ENCODE measurements around the gene COG3. TPM values are rescaled to one million over a fixed set of nuclear protein-coding genes. Genes with fewer than 3 reads are reported as not detected.

COG3 gene
- polyA plus RNA-seq, 1 donor, result 24.7 TPM

DNA sequence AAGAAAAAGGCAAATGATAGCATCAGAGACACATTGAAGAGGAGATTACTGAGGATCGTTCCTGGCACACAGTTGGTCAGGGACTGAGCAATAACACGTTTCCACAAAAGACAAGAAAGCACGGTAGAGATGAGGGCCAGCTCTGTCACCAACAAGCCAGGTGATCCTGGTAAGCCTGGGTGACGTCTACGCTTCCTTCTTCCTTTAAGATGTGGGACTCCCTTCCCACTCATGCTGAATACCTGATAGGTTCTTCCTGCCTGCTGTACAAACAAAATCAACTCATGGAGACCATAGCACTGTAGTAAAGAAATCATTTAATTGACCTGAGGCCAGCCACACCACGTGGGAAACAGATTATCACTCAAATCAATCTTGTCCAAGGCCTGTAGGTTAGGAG, 19.7 kb upstream of the COG3 start:
- no CpG with 5 or more reads among the region's 6 CpGs for WGBS (ENCODE audit: insufficient coverage, low lambda C conversion rate)
- no peaks in the 10 kb centered on the region for H3K36me3 ChIP-seq (ENCODE audit: control insufficient read depth, insufficient read depth, low read length)
- no peak overlapping the region for H3K4me3 ChIP-seq (ENCODE audit: low read length)
- no peaks in the 10 kb centered on the region for H3K9me3 ChIP-seq (ENCODE audit: control insufficient read depth, low read depth, low read length)
- H3K27ac ChIP-seq (ENCODE audit: low read length), result no peak overlapping the region
- H3K4me1 ChIP-seq (ENCODE audit: control insufficient read depth, insufficient read depth, low read length), result peaks cover 14% of the 10 kb centered on the region
- DNase-seq, result no peak
- H3K27me3 ChIP-seq (ENCODE audit: control insufficient read depth, insufficient read depth, low read length), result no peaks in the 10 kb centered on the region

DNA sequence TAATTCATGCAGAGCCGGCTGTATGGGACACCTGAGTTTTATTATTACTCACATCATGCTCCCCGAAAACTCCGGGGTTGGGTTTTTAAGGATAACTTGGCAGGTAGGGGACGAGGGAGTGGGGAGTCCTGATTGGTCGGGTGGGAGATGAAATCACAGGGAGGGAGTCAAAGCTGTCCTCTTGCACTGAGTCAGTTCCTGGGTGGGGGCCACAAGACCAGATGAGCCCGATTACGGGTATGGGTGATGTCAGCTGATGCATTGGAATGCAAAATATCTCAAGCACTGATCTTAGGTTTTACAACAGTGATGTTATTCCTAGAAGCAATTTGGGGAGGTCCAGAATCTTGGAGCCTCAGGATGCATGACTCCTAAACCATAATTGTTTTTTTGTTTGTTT, 18.6 kb upstream of the COG3 start:
- no peak overlapping the region for H3K4me3 ChIP-seq (ENCODE audit: low read length)
- H3K27me3 ChIP-seq (ENCODE audit: control insufficient read depth, insufficient read depth, low read length), result no peaks in the 10 kb centered on the region
- H3K27ac ChIP-seq (ENCODE audit: low read length), result no peak overlapping the region
- H3K36me3 ChIP-seq (ENCODE audit: control insufficient read depth, insufficient read depth, low read length), result no peaks in the 10 kb centered on the region
- 80% methylated on average over 1 of the region's 7 CpGs for WGBS (ENCODE audit: insufficient coverage, low lambda C conversion rate)
- DNase-seq, result no peak
- H3K9me3 ChIP-seq (ENCODE audit: control insufficient read depth, low read depth, low read length), result no peaks in the 10 kb centered on the region
- H3K4me1 ChIP-seq (ENCODE audit: control insufficient read depth, insufficient read depth, low read length), result peaks cover 12% of the 10 kb centered on the region

DNA sequence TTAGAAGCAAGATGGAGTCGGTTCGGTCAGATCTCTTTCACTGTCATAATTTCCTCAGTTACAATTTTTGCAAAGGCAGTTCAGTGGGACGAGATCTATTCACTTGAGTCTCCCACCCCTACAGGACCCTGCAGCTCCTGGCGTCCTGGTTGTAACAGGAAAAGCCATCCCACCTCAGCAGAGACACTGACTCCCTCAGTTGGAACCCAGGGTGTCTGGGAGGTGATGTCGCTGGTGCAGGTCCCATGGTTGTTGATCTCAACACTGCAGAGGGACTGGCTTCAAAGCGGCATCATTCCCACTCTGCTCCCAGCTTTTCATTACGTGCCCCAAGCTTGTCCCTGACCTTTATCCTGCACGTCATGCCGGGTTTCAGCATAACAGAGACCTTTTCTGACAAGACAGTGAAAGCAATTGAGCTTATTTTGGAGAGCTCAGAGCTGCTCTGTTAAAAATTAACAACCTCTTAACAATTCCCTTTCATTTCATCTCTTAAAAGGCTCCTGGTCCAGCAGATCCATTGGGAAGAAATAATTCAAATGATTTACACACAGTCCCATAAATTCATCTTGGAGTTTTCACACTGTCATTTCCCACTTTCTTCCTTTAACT, 17.6 kb upstream of the COG3 start:
- Histone ChIP-seq H3K27ac (ENCODE audit: low read length) (no peak overlapping the region), H3K4me3 (ENCODE audit: low read length) (no peak overlapping the region), H3K27me3 (ENCODE audit: control insufficient read depth, insufficient read depth, low read length) (no peaks in the 10 kb centered on the region), H3K4me1 (ENCODE audit: control insufficient read depth, insufficient read depth, low read length) (peaks cover 12% of the 10 kb centered on the region), H3K36me3 (ENCODE audit: control insufficient read depth, insufficient read depth, low read length) (no peaks in the 10 kb centered on the region), H3K9me3 (ENCODE audit: control insufficient read depth, low read depth, low read length) (no peaks in the 10 kb centered on the region)
- WGBS (ENCODE audit: insufficient coverage, low lambda C conversion rate), result no CpG with 5 or more reads among the region's 9 CpGs
- peak in 1 of 2 donors; percentile 56 for DNase-seq

DNA sequence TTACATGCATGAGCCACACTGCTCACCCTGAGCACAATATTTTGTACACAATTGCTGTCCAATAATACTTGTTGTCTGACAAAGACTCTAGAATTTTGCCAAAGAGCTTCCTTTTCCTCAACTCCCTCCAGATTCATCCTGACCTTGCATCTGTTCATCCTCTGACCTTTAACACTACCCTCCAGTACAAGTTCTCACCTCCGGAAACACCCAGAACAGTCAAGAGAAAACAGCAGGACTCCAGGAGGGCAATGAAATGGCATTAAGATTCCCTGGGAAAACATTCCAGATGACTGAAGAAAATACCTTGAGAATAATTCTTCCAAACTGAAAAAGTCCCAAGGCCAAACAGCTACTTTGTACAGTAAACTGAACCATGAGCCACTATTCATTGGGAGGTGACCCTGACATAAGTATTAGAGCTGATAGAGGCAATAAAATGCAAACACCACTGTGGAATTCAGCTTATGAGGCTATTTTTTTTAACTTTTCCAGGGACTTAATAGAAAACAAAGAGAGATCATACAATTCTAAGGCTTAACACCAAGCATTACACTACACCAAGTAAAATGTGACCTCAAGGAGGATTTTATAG, 15.7 kb upstream of the COG3 start:
- H3K36me3 ChIP-seq (ENCODE audit: control insufficient read depth, insufficient read depth, low read length), result no peaks in the 10 kb centered on the region
- no peak overlapping the region for H3K4me3 ChIP-seq (ENCODE audit: low read length)
- H3K4me1 ChIP-seq (ENCODE audit: control insufficient read depth, insufficient read depth, low read length), result peaks cover 12% of the 10 kb centered on the region
- no peaks in the 10 kb centered on the region for H3K9me3 ChIP-seq (ENCODE audit: control insufficient read depth, low read depth, low read length)
- peak in 1 of 2 donors; percentile 16 for DNase-seq
- 43% methylated on average over 1 of the region's 1 CpG for WGBS (ENCODE audit: insufficient coverage, low lambda C conversion rate)
- no peaks in the 10 kb centered on the region for H3K27me3 ChIP-seq (ENCODE audit: control insufficient read depth, insufficient read depth, low read length)
- no peak overlapping the region for H3K27ac ChIP-seq (ENCODE audit: low read length)

GRCh38 chr13:45451282-45451681, 13.5 kb upstream of the COG3 start:
- Histone ChIP-seq H3K36me3 (ENCODE audit: control insufficient read depth, insufficient read depth, low read length) (no peaks in the 10 kb centered on the region), H3K27me3 (ENCODE audit: control insufficient read depth, insufficient read depth, low read length) (no peaks in the 10 kb centered on the region), H3K27ac (ENCODE audit: low read length) (no peak overlapping the region), H3K9me3 (ENCODE audit: control insufficient read depth, low read depth, low read length) (no peaks in the 10 kb centered on the region), H3K4me3 (ENCODE audit: low read length) (no peak overlapping the region), H3K4me1 (ENCODE audit: control insufficient read depth, insufficient read depth, low read length) (peaks cover 12% of the 10 kb centered on the region)
- no peak for DNase-seq
- WGBS (ENCODE audit: insufficient coverage, low lambda C conversion rate), result 89% methylated on average over 2 of the region's 4 CpGs

- H3K27ac ChIP-seq (ENCODE audit: low read length), result no peak overlapping the region
- peaks cover 2% of the 10 kb centered on the region for H3K4me1 ChIP-seq (ENCODE audit: control insufficient read depth, insufficient read depth, low read length)
- H3K36me3 ChIP-seq (ENCODE audit: control insufficient read depth, insufficient read depth, low read length), result no peaks in the 10 kb centered on the region
- no peak overlapping the region for H3K4me3 ChIP-seq (ENCODE audit: low read length)
- no peak for DNase-seq
- H3K9me3 ChIP-seq (ENCODE audit: control insufficient read depth, low read depth, low read length), result no peaks in the 10 kb centered on the region
- WGBS (ENCODE audit: insufficient coverage, low lambda C conversion rate), result 65% methylated on average over 4 of the region's 7 CpGs
- no peaks in the 10 kb centered on the region for H3K27me3 ChIP-seq (ENCODE audit: control insufficient read depth, insufficient read depth, low read length)
Observed at GRCh38 chr13:45454204-45454603, 10.5 kb upstream of the COG3 start.

DNA sequence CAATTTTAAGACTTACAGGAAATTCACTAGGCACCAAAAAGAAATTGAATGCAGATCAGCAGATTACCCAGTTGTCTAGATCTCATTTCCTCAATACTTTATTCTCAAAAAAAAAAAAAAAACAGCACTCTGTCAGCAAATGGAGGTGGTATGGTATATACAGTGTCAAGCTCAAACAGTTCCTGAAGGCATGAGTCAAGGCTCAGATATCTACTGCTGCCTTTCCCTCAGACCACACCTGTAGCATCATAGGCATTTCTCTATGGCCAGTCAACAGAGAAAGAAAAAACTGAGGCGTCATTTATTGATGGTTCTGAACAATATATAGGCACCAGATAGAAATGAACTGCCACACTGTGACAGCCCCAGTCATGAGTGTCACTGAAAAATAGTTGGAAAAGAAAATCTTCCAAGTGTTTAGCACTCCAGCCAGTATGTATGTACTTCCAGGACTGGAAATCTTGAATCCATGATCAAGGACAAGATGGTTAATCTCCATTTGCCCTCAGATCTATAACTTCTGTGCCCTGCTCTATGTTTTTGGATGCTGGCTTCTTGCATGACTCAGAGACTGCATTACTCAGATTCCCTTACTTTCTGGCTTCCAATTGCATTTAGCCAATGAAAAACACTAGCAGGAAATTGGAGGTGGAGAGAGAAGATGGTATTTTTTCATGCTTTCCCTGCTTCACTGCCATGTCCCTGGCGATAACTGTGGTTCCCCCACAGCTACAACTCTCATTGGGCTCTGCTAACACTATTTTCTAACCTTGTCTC, 8.4 kb upstream of the COG3 start:
- no peak overlapping the region for H3K4me3 ChIP-seq (ENCODE audit: low read length)
- no peaks in the 10 kb centered on the region for H3K27me3 ChIP-seq (ENCODE audit: control insufficient read depth, insufficient read depth, low read length)
- no peak overlapping the region for H3K27ac ChIP-seq (ENCODE audit: low read length)
- no peaks in the 10 kb centered on the region for H3K4me1 ChIP-seq (ENCODE audit: control insufficient read depth, insufficient read depth, low read length)
- no CpG with 5 or more reads among the region's 2 CpGs for WGBS (ENCODE audit: insufficient coverage, low lambda C conversion rate)
- no peaks in the 10 kb centered on the region for H3K9me3 ChIP-seq (ENCODE audit: control insufficient read depth, low read depth, low read length)
- no peaks in the 10 kb centered on the region for H3K36me3 ChIP-seq (ENCODE audit: control insufficient read depth, insufficient read depth, low read length)
- DNase-seq, result no peak

- peak overlapping the region; percentile 99 for H3K4me3 ChIP-seq (ENCODE audit: low read length)
- no peak for DNase-seq
- no peaks in the 10 kb centered on the region for H3K27me3 ChIP-seq (ENCODE audit: control insufficient read depth, insufficient read depth, low read length)
- H3K36me3 ChIP-seq (ENCODE audit: control insufficient read depth, insufficient read depth, low read length), result peaks cover 2% of the 10 kb centered on the region
- 43% methylated on average over 1 of the region's 9 CpGs for WGBS (ENCODE audit: insufficient coverage, low lambda C conversion rate)
- H3K9me3 ChIP-seq (ENCODE audit: control insufficient read depth, low read depth, low read length), result no peaks in the 10 kb centered on the region
- H3K4me1 ChIP-seq (ENCODE audit: control insufficient read depth, insufficient read depth, low read length), result peaks cover 29% of the 10 kb centered on the region
- peak overlapping the region; percentile 87 for H3K27ac ChIP-seq (ENCODE audit: low read length)
Observed at GRCh38 chr13:45464141-45464686, 525 bp upstream of the COG3 start.

DNA sequence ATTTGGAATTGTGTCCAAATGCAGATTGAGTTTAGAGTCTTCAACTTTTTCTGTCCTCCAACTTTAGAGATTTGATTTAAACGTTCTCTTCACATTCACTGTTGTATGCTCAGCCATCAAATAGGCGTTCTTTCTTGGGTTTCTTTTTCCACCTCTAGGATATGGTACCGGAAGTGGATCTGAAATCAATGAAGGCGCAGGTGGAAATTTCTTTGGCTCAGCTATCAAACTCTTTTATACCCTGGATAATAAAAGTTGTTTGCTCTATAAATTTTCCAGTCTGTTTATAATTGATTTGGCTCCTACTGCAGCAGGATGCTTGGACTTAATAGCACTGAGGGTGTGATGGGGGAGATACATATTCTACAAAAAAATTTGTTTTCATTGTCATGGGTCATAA, 1.6 kb downstream of the COG3 start:
- Histone ChIP-seq H3K36me3 (ENCODE audit: control insufficient read depth, insufficient read depth, low read length) (peaks cover 2% of the 10 kb centered on the region), H3K27me3 (ENCODE audit: control insufficient read depth, insufficient read depth, low read length) (no peaks in the 10 kb centered on the region), H3K4me1 (ENCODE audit: control insufficient read depth, insufficient read depth, low read length) (peaks cover 29% of the 10 kb centered on the region), H3K4me3 (ENCODE audit: low read length) (no peak overlapping the region), H3K27ac (ENCODE audit: low read length) (no peak overlapping the region), H3K9me3 (ENCODE audit: control insufficient read depth, low read depth, low read length) (no peaks in the 10 kb centered on the region)
- WGBS (ENCODE audit: insufficient coverage, low lambda C conversion rate), result no CpG with 5 or more reads among the region's 4 CpGs
- DNase-seq, result no peak

DNA sequence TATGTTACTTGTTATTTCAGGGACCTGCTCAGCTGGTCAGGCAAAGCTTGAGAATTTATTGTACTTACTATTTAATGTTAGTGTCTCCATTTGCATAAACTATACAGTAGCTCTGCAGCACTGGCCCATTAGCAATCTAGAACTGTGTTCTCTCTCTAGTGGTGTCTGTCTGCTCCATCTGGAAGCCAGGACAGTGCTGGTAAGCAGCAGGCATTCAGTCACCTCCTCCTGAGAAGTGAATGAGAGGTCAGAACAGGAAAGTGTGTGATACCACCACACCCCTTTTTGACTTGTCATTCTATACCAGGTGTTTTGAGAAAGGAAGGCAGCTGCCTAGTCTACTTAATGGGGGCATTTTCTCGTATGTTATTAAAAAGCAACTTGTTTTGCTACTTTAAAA, 3.9 kb downstream of the COG3 start:
- WGBS (ENCODE audit: insufficient coverage, low lambda C conversion rate), result no CpG with 5 or more reads among the region's 1 CpG
- peak in 1 of 2 donors; percentile 26 for DNase-seq
- peaks cover 29% of the 10 kb centered on the region for H3K4me1 ChIP-seq (ENCODE audit: control insufficient read depth, insufficient read depth, low read length)
- no peaks in the 10 kb centered on the region for H3K27me3 ChIP-seq (ENCODE audit: control insufficient read depth, insufficient read depth, low read length)
- H3K27ac ChIP-seq (ENCODE audit: low read length), result no peak overlapping the region
- H3K4me3 ChIP-seq (ENCODE audit: low read length), result no peak overlapping the region
- peaks cover 2% of the 10 kb centered on the region for H3K36me3 ChIP-seq (ENCODE audit: control insufficient read depth, insufficient read depth, low read length)
- no peaks in the 10 kb centered on the region for H3K9me3 ChIP-seq (ENCODE audit: control insufficient read depth, low read depth, low read length)
